GM23248 (cell line): ENCODE results near the gene OR7G2.

Source experiments
- EZH2 ChIP-seq: fragments of 200-600 bp; sonication (generic); IDR thresholded peaks from 2 replicates; pipeline ENCODE4 v1.6.1; 2018; ENCODE audit warnings: antibody characterized with exemption, mild to moderate bottlenecking; ENCODE audit not compliant: insufficient read depth, poor library complexity, severe bottlenecking
- EZH2phosphoT487 ChIP-seq: fragments of 200-600 bp; sonication (generic); IDR thresholded peaks from 2 replicates; pipeline ENCODE4 v1.6.1; 2018; ENCODE audit warnings: antibody characterized with exemption, moderate library complexity, mild to moderate bottlenecking, low read depth; ENCODE audit not compliant: insufficient read depth

- TF ChIP-seq EZH2phosphoT487 (no peak), EZH2 (no peak)
Observed at GRCh38 chr19:9155591-9155990, 48.3 kb upstream of the OR7G2 start.
